Type B pancreatic cell (in vitro differentiated cells): Measurements from ENCODE around the gene KLF18. TPM values are rescaled to one million over a fixed set of nuclear protein-coding genes. Genes with fewer than 3 reads are reported as not detected.
A peak's percentile ranks its signal among the peaks of the same experiment; 100 is the strongest.

Source experiments
- DNase-seq: peaks from one replicate; pipeline ENCODE4 v3.0.0; 2021; ENCODE audit warnings: mixed read lengths; ENCODE audit not compliant: unreplicated experiment; ENCODE audit errors: extremely low spot score
- H3K27ac Mint-ChIP-seq: 2 replicates; pipeline ENCODE4 v1.8.0; 2021; ENCODE audit warnings: mild to moderate bottlenecking, mixed read lengths
- H3K27me3 Mint-ChIP-seq: 2 replicates; pipeline ENCODE4 v1.8.0; 2021; ENCODE audit warnings: mixed read lengths
- H3K36me3 Mint-ChIP-seq: 2 replicates; pipeline ENCODE4 v1.8.0; 2021; ENCODE audit warnings: mixed read lengths
- H3K4me1 Mint-ChIP-seq: one replicate; pipeline ENCODE4 v1.8.0; 2021; ENCODE audit warnings: mixed read lengths; ENCODE audit not compliant: unreplicated experiment
- H3K4me3 Mint-ChIP-seq: 2 replicates; pipeline ENCODE4 v1.8.0; 2021; ENCODE audit warnings: mild to moderate bottlenecking, mixed read lengths
- H3K9me3 Mint-ChIP-seq: 2 replicates; pipeline ENCODE4 v1.8.0; 2021; ENCODE audit warnings: mixed read lengths
- CTCF ChIP-seq: fragments of 200-600 bp; sonication (generic); conservative IDR thresholded peaks from 2 replicates; pipeline ENCODE4 v1.5.0; 2021; ENCODE audit warnings: antibody characterized with exemption, mild to moderate bottlenecking
- total RNA-seq: library from RNA; stranded (reverse); gene quantifications from 2 replicates; pipeline ENCODE4 v1.2.1, GENCODE V29; 2021; ENCODE audit warnings: low replicate concordance

Gene KLF18
- total RNA-seq, 1 donor from 2014 or later: not detected

GRCh38 chr1:44089371-44090048 lies 51.9 kb downstream of the KLF18 start:
- no peaks in the 10 kb centered on the region for H3K36me3 Mint-ChIP-seq
- H3K9me3 Mint-ChIP-seq: no peaks in the 10 kb centered on the region
- peak overlapping the region; percentile 20 for H3K27ac Mint-ChIP-seq
- TF ChIP-seq CTCF: no peak
- H3K4me3 Mint-ChIP-seq: no peak overlapping the region
- H3K4me1 Mint-ChIP-seq: peaks cover 21% of the 10 kb centered on the region
- no peak for DNase-seq
- H3K27me3 Mint-ChIP-seq: peaks cover 19% of the 10 kb centered on the region

Other genes with a start within 250 kb of the KLF18 start
- 6.4 and 7.2 TPM in 2 replicates for gene ARTN, start 207.8 kb downstream of the KLF18 start, total RNA-seq
- gene IPO13, start 194.7 kb downstream of the KLF18 start, total RNA-seq: 31.5 and 39.4 TPM in 2 replicates
- 25.7 and 30.2 TPM in 2 replicates for gene DPH2, start 171.6 kb downstream of the KLF18 start, total RNA-seq
- 115 and 135 TPM in 2 replicates for gene ATP6V0B, start 166.7 kb downstream of the KLF18 start, total RNA-seq
- 44.3 and 54.8 TPM in 2 replicates for gene B4GALT2, start 162.4 kb downstream of the KLF18 start, total RNA-seq
- gene CCDC24, start 150.0 kb downstream of the KLF18 start, total RNA-seq: 14.9 and 15.6 TPM in 2 replicates
- gene SLC6A9, start 110.2 kb downstream of the KLF18 start, total RNA-seq: 21.0 and 27.0 TPM in 2 replicates
- gene KLF17, start 22.8 kb downstream of the KLF18 start, total RNA-seq: not detected in 2 replicates
- 45.7 and 54.6 TPM in 2 replicates for gene DMAP1, start 71.8 kb upstream of the KLF18 start, total RNA-seq
- 54.7 and 72.7 TPM in 2 replicates for gene ERI3, start 213.6 kb upstream of the KLF18 start, total RNA-seq